ENCODE data around the gene UCN3.
"Not testable (repeated sequence)": the region's sequence is repeated elsewhere in the genome, so short reads cannot be mapped to it uniquely, and the experiment has no call there.

Gene UCN3

GRCh38 chr10:5369362-5370158 is 4.8 kb downstream of the UCN3 start:
- Histone ChIP-seq H3K4me3 (ENCODE audit: low read depth, low read length) (no peak overlapping the region), H3K27me3 (replicated peaks) (no peaks in the 10 kb centered on the region), H3K36me3 (replicated peaks) (no peaks in the 10 kb centered on the region), H3K27ac (no peak overlapping the region)
- no peak for TF ChIP-seq CTCF (IDR thresholded peaks at IDR 0.05; ENCODE audit: low read depth, low read length, missing control alignments)
- in situ Hi-C loops (cut with HindIII; ENCODE audit: low pct_ligation_motif_present, low sequenced_read_pairs): no loop called here
- no peak for DNase-seq

- Histone ChIP-seq H3K27ac (no peak overlapping the region), H3K36me3 (replicated peaks) (no peaks in the 10 kb centered on the region)
Measured at GRCh38 chr10:5370493-5371352, 6.0 kb downstream of the UCN3 start.

GRCh38 chr10:5373307-5373706 is 8.5 kb downstream of the UCN3 start:
- in situ Hi-C loops (cut with HindIII; ENCODE audit: low pct_ligation_motif_present, low sequenced_read_pairs): no loop called here
- DNase-seq: no peak
- H3K27me3 ChIP-seq (replicated peaks): no peaks in the 10 kb centered on the region
- no peak for TF ChIP-seq CTCF (IDR thresholded peaks at IDR 0.05; ENCODE audit: low read depth, low read length, missing control alignments)
- H3K27ac ChIP-seq: no peak overlapping the region
- H3K36me3 ChIP-seq (replicated peaks): no peaks in the 10 kb centered on the region
- H3K4me3 ChIP-seq (ENCODE audit: low read depth, low read length): no peak overlapping the region

More at GRCh38 chr10:5370493-5371352, 6.0 kb downstream of the UCN3 start:
- H3K4me3 ChIP-seq (ENCODE audit: low read depth, low read length): no peak overlapping the region
- in situ Hi-C loops (cut with HindIII; ENCODE audit: low pct_ligation_motif_present, low sequenced_read_pairs): no loop called here
- no peak for DNase-seq
- no peak for TF ChIP-seq CTCF (IDR thresholded peaks at IDR 0.05; ENCODE audit: low read depth, low read length, missing control alignments)
- no peaks in the 10 kb centered on the region for H3K27me3 ChIP-seq (replicated peaks)

- no peak overlapping the region for H3K27ac ChIP-seq
- DNase-seq: no peak
- in situ Hi-C loops (cut with HindIII; ENCODE audit: low pct_ligation_motif_present, low sequenced_read_pairs): no loop called here
- no peak for TF ChIP-seq CTCF (IDR thresholded peaks at IDR 0.05; ENCODE audit: low read depth, low read length, missing control alignments)
- no peak overlapping the region for H3K4me3 ChIP-seq (ENCODE audit: low read depth, low read length)
- no peaks in the 10 kb centered on the region for H3K27me3 ChIP-seq (replicated peaks)
- no peaks in the 10 kb centered on the region for H3K36me3 ChIP-seq (replicated peaks)
Measured at GRCh38 chr10:5373891-5374611, 9.3 kb downstream of the UCN3 start.

GRCh38 chr10:5376450-5376849 is 11.7 kb downstream of the UCN3 start:
- Histone ChIP-seq H3K27me3 (replicated peaks) (no peaks in the 10 kb centered on the region), H3K36me3 (replicated peaks) (no peaks in the 10 kb centered on the region), H3K27ac (no peak overlapping the region), H3K4me3 (ENCODE audit: low read depth, low read length) (no peak overlapping the region)
- in situ Hi-C loops (cut with HindIII; ENCODE audit: low pct_ligation_motif_present, low sequenced_read_pairs): loop anchor here (25.0 kb wide), 1 partner anchor 539 kb away; the partner anchor contains the start of gene AKR1E2
- no peak for TF ChIP-seq CTCF (IDR thresholded peaks at IDR 0.05; ENCODE audit: low read depth, low read length, missing control alignments)
- no peak for DNase-seq

GRCh38 chr10:5379202-5379601 is 14.4 kb downstream of the UCN3 start:
- not testable (repeated sequence) for H3K27ac ChIP-seq; H3K36me3 ChIP-seq (replicated peaks); H3K27me3 ChIP-seq (replicated peaks); H3K4me3 ChIP-seq (ENCODE audit: low read depth, low read length); DNase-seq
- in situ Hi-C loops (cut with HindIII; ENCODE audit: low pct_ligation_motif_present, low sequenced_read_pairs): loop anchor here (25.0 kb wide), 1 partner anchor 542 kb away; the partner anchor contains the start of gene AKR1E2

- not testable (repeated sequence) for H3K27ac ChIP-seq; H3K36me3 ChIP-seq (replicated peaks); DNase-seq; H3K4me3 ChIP-seq (ENCODE audit: low read depth, low read length); H3K27me3 ChIP-seq (replicated peaks)
- in situ Hi-C loops (cut with HindIII; ENCODE audit: low pct_ligation_motif_present, low sequenced_read_pairs): loop anchor here (25.0 kb wide), 1 partner anchor 543 kb away; the partner anchor contains the start of gene AKR1E2
Measured at GRCh38 chr10:5380395-5380794, 15.6 kb downstream of the UCN3 start.
